ENCODE measurements around the gene CALB2.
"Not testable (repeated sequence)": the region's sequence is repeated elsewhere in the genome, so short reads cannot be mapped to it uniquely, and the experiment has no call there.

CALB2 gene, protein sequence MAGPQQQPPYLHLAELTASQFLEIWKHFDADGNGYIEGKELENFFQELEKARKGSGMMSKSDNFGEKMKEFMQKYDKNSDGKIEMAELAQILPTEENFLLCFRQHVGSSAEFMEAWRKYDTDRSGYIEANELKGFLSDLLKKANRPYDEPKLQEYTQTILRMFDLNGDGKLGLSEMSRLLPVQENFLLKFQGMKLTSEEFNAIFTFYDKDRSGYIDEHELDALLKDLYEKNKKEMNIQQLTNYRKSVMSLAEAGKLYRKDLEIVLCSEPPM

DNA sequence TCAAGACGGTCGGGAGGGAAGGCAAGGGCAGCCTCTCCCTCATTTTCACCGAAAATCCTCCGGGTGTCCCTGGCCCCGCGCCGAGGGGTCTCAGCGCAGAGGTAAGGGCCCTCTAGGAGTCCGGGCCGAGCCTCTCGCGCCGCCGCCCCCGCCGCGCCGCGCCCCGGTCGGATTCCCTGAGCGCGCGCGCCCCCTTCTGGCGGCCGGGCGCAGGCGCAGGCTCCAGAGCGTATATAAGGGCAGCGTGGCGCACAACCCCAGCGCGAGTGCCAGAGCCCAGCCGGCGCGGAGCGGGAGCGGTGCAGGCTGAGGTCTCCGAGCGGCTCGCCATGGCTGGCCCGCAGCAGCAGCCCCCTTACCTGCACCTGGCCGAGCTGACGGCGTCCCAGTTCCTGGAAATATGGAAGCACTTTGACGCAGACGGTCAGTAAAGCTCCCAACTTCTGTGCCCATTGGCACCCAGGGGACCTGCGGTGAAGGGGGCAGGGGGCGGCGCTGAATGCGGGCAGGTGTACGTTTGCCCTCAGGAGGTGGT is at the start of gene CALB2:
TSS of gene CALB2 (plus strand) at position 260 of the 535 bp plus-strand sequence. CDS start at position 330, 70 bp downstream.
- peak; percentile 80 for DNase-seq

DNA sequence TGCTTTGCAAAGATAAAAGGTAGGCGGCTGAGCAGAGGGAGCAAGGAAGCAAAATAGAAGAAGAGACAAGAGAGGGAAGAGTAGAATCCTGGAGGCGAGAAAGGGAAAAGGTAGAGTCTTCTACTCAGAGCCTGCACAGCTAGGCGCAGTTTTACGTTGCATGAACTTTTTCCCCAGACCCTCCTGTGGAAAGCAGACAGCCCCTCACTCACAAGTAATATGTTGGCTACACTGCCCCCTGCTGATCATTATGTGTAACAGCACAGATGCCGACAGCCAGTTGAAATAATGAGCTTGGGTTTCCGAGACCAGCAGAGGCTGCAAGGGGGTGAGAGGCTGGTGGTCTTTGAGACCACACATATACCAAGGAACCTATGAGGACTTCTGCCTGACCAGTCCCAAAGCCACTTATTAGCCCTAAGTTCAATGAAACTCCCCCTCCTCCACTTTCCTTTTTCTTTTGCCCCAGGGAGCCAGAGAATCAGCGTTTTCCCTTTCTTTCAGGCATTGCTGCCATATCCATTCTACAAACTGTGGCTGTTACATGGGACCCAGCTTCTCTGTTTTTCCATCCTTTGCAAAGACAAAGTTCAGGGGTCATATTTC is 46.9 kb upstream of the CALB2 start:
- DNase-seq, result peak; percentile 42

DNA sequence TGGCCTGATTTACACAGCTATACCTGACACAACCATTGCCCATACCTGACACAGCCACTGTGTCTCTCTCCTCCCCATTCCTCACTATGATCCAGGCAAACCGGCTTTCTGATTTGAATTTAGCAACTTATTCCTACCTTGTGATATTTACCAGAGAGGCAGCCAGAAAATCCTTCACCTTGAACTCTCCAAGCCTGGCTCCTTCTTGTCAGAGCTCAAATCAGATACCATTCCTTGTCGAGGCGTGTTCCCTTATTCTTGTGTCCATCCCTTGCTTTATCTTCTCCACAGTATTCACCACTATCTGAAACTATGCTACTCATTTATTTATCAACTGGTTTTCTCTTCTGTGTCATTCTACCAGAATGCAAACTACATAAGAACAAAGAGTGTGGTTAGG is 44.9 kb upstream of the CALB2 start:
- not testable (repeated sequence) for DNase-seq

DNA sequence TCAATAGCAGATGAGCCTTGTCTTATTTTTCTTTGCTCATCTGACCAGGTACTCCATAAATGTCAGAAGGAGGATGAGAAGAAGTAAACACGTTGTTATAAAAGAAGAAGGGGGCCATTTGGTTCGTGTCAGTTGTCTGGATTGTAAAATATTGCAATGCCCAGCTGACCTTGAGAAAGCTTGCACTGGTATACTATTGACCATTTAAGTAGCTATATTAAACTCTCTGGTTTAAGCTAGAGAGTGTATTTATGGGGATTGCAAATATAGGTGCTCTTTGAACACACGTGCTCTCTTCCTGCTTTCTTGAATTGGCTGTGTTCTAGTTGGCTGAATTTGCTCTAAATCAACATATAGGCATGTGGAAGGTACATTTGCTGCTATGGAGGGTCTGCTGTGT is 43.3 kb upstream of the CALB2 start:
- DNase-seq, result no peak

DNA sequence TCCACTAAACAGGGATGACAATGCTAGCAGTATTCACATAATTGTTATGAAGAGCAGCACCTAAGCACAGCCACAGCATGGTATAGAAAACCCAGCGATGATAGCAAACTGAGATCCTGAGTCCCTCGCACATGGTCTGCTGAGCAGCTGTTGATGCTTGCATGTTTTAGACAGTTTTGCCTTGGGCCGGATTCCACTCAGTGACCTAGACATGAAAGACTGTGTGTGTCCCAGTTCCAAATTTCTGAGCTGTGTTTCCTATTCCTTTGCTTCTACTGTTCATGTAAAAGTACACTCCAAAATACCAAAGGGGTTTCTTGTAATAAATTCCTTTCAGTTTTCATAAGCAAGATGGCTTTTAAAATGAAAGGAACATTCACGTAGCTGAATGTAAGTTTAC is 38.5 kb upstream of the CALB2 start:
- no peak for DNase-seq

DNA sequence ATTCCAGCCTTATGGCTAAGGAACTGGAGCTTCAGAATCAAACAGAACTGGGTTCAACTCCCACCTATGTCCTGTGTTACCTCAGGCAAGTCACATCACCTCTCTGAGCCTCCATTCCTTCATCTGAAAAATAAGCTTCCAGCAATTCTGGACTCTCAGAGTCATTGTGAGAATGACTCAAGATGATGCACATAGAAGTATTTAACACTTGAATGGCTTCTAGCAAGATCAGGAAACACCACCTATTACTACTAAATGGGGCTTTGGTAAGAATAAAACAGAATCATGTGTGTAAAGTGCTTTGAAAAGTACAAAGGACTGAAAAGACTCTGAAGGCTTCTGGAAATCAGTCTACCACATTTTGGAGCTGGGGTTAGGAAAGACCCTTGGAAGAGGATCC is 30.8 kb upstream of the CALB2 start:
- no peak for DNase-seq

DNA sequence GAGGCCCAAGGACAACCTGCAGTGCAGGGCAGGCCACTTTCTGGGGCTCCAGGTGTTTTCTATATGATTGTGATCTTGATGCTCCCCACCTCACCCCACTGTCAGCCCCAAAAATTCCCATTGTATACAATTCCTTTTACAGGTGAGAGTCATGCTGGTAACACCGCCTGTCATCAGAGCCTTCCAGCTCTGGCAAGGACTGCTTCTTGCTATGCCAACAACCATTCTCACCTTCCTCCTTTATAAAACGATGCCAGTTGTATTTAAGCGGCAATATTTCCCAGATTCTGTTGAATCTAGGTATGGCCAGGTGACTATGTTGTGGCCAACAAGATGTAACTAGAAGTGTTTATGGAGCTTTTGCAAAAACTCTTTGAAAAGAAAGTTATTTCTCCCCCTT is 30.4 kb upstream of the CALB2 start:
- no peak for DNase-seq

DNA sequence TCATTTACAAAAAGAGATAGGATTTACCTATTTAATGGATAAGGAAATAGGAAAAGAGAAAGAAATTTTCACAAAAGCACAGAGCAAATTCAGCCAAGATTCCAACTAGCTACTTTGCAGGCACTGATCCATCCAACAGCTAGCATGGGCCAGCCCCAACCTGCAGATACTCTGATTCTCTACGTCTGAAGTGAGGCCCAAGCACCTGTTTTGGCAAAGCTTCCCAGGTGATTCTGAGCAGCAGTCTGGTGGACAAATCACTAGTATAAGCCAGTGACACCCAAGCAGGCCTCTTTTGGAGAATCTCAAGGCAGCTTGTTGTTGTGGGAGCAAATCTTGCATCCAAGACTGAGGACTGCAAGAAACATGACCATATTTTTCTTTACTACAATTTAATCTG is 20.9 kb upstream of the CALB2 start:
- no peak for DNase-seq

DNA sequence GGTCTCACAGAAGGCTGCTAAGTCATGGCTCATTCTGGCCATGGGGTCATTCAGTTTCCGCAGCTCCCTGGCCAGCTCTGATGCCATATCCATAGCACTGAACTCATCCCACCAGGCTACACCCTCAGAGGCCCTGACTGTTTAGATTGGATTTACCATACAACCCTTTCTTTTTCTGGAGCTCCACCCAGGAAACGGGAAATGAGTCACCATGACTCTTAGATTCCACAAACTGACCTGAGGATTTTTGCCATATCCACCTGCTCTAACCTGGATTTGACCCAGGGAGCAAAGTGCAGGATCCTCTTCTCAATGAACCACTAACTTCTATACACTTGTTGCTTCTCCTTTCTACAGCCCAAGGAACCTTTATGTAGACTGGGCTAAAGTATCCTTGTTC is 20.3 kb upstream of the CALB2 start:
- no peak for DNase-seq

DNA sequence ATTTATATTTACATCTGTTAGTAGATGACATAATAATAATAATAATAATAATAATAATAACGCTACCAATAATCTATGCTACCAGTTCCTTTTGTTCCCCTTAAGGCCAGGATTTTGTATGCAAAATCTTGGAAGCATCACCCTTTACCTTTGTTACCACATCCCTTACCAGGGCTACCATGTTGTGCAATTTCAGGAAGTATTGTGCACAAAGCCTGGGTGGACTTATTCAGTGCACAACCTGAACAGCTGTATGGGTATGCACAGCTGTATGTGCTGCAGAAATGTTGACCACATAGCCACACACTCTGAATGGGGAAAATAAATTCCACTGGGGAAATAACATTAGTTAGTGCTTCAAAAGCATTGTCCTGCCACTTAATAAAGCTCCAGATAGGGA is 19.9 kb upstream of the CALB2 start:
- DNase-seq, result no peak

DNA sequence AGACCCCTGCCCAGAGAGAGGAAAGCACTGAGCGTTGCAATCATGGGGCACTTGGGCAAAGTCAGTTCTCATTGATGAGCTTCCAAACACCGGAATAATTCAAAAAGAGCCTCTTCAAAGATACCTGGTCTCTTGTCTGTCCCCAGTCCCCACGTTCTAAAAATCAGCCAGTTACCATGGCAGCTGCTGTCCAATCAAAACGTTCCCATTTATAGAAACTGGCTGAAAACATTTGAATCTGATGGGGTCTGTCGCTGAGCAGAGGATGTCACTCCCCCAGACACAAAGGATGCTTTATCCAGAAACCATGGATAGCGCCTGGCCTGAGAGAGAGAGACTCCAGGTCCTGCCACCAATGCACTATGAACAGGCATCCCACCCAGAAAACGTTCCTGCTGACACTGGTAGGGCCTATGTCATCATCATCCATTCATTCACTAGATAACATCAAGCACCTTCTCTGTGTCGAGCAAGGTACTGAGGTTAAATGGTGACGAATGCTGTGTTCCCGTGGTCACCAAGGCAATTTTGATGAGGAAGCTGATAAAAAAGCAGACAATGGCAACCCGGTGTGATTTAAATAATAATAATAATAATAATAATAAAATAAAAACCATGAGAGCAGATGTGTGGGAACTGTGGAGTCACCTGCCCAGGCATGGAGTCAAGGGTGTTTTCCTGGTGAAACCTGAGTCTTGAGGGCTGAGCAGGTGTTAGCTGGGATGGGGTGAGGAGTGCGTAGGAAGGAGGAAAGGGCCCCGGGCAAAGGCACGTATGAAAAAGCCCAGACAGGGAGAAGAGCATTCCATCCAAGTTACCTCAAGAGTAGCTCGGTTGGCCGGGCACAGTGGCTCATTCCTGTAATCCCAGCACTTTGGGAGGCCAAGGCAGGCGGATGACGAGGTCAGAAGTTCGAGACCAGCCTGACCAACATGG is 19.0 kb upstream of the CALB2 start:
- DNase-seq, result no peak

DNA sequence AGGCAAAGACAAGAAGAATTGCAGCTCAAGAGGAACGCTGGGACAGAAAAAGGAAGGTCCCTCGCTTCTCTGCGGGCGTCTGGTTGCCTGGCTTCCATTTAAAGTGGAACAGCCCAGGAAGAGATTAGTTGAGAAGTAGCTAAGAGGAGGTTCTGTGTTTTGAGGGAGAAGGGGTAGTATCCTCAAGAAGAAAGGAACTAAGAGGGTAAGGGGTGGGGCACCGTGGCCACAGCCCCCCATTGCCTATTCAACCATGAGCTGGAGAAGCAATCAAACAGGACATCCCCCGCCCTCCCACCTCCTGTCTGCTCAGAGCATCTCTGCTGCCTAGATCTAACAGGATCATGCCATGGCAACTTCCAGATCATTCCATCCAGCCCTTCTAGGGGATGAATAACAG is 18.1 kb upstream of the CALB2 start:
- no peak for DNase-seq

DNA sequence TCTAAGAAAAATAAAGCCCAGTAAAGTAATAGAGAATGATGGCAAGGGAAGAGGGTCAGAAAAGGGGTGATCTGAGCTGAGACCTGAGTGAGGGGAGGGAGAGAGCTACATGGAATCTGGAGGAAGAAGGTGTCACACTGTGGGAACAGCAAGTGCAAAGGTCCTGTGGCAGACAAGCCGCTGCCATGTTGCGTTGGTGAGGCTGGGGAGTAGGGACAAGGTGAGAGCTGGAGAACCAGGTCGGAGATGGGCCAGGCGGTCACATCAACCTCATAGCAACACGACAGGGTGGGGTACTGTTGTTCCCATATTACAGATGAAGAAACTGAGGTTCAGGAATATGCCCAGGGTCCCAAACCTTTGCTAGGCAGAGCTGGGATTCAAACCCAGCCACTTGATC is 16.6 kb upstream of the CALB2 start:
- DNase-seq, result no peak

DNA sequence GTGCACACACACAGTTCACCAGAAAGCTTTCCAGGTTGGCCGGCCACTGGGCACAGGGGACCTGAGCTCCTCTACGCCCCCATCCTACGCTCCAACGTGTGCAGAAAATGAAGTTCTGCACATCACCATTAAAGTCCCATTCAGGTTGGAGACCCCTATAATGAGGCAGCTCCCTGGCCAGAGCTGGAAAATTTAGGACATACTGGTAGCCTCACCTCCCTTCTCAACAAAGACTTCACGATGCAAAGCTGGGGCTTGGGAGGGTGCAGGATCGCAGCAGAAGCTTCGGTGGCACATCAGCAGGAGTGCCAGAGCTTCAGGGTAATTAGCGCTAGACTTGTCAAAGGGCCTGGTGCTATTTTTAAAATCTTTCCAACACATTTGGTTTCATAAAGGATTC is 15.4 kb upstream of the CALB2 start:
- DNase-seq, result no peak

DNA sequence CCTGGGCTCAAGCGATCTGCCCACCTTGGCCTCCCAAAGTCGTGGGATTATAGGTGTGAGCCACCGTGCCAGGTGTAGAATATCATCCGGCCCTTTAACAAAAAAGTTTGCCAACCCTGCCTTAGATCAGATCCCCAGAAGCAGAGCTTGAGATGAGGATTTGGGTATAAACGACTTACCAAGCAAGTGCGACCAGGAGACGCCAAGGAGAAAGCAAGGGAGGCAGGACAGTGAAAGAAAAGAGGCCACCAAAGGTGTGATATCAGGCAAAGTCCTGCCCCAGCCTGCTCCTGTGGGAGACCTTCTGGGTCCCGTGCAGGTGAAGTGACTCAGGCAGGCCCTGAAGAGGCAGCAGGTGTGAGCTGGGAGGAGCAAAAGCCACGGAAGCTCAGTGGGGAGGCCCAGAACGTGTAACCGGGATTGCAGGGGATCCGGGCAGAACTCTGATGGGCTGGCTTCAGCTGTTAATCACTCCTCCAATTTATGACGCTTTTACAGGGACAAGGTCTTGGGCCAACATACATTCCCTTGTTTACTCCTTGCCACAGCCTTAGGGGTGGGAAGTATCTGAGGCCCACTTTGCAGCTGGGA is 14.1 kb upstream of the CALB2 start:
- no peak for DNase-seq

DNA sequence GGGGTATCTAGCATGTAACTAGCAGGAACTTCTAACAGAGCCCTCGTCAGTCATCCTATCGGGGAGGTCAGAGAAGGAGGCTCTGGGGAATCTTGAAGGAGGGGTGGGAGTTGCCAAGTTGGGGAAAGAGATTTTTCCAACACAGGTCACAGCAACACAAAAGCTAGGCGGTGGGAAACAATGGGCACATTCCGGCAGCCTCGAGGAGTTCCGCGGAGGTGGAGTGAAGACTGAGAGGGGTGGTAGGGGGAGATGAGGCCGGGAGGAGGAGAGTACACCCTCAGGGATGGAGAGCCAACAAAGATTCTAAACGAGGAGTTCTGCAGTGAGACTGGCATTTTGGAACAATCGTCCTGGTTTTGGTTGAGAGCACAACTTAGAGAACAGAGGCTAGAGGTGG is 13.5 kb upstream of the CALB2 start:
- no peak for DNase-seq

DNA sequence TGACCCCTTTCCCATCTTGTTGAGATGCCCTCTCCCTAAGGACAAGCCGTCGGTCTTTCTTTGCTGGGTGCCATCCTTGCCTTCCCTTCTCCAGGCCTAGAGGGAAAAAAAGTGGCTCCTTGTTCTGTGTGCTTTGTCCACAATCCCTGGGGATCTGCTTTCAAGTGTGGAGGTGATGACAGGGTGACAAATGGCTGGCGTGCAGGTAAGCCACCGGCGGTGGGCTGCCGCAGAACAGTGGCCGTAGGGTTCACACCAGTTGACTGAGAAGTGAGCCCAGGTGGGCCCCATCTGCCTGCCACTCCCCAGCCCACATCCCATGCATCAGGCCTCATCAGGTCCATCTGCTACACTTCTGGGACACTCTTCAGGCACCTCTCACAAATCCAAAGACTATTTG is 11.4 kb upstream of the CALB2 start:
- no peak for DNase-seq

DNA sequence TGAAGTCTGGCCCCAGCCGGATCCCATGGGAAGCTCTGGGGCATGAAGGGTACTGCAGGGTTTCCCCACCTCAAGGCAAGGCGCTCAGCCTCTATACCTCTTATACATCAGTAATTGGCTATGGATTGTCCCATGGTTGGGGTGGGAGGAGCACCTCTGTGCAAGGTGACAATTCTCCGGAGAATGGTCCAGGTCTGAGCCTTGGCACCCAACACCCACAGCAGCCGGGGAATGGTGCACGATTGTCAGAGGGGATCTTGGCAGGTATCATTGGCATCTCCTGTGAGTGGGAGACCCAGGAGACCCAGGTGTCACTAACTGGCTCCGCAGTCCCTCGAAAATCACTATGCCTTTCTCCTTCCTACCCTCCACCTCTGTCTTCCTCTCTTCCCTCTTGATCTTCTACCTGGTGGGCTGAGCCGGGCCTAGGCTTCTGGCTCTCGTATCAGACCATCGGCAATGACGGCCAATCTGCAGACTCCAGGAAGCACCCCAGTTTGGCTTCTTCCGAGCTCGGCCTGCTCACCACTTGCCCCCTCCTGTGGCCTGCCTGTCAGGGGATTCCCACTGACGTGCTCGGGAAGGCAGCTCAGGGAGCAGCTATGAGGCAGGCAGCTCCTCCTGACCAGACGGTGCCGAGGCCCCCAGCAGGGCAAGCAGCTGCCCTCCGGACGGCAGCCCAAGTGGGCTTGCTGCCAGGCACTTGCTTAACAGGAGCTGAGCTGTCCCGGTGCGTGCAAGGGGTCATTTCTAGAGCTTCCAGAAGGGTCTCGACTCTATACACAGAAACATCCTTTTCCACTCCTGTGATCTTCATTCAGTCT is 10.0 kb upstream of the CALB2 start:
- no peak for DNase-seq

DNA sequence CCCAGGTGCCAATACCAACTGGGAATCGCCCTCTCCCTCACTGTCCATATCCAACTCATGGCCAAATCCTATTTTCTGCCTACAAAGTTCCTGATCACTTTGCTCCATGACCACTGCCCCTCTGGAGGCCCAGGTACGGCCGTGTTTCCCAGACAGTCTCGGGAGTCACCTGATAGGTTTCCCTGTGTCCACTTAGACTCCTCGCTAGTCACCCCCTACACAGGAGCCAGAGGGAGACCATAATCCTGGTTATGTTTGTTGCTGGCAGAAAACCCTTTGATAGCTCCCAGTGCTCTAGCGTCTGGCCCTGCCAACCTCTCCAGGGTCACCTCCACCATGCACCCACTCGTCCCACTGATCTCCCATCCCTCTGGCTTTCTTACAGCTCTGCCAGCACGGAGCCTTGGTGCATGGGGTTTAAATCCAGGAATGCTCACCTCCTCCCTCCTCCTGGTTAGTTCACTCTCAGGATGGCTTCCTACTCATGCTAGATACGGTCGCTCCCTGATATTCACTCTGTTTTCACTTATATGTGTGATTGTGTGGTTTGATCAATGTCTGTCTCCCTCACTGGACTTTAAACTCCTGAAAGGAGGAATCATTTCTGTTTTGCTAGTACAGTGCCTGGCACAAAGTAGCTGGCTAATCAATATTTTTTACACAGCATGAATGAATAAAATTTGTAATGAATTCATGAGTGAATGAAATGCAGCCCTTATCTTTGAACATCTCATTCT is 7.5 kb upstream of the CALB2 start:
- no peak for DNase-seq

DNA sequence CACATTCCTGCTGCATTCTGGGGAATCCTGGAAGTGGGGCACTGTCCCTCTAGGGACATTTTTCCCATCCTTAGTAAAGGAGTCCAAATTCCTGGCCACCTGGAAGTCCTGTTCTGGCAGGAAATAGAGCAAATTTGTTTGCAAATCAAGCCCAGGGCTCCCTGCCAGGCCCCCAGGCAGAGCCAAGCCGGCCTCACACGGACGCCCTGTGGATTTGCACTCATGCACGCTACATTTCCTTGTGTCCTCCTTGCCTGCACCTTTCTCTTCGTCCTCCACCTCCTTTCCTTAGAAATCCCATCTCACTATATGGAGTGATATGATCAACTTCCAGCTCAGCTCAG is 7.0 kb upstream of the CALB2 start:
- no peak for DNase-seq

DNA sequence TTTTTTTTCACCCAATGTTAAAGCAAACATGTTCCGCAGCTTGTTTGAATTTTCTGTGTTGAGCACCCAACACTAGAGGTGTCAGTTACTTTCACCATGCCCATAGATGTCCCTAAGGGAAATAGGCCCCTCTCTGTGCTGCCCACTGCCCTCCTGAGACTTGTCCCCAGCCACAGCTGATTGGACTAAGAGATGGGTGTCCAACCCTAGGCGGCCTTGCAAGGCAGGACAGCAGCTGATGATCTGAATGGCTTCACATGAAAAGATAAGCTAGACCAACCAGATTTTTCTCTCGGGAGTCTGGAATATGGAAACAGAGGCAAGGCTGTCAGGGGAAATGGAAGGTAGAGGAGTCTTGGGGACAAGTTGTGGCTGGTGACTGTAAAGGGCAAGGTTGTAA is 6.1 kb upstream of the CALB2 start:
- no peak for DNase-seq

DNA sequence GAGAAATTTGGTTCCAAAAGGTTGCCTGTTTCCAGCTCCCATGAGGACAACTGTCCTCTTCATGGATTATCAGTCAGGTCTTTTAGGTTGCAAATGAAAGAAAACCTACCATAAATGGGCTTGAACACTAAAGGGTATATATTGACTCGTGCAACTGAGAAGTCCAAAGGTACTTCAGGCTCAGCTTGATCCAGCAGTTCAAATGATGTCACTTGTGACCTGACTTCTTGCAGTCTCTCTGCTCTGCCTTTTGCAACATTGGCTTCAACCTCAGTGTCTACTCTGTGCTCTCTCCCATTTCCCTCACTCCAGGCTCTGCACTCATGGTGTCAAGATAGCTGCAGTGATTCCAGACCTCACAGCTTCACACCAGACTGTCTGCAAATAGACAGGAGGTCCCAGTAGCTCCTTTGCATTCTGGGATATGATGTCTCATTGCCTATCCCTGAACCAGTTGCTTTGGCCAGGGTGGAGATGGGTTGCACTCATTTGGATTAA is 5.5 kb upstream of the CALB2 start:
- no peak for DNase-seq
